Hepatocyte (in vitro differentiated cells): ENCODE results near the gene SMIM1. TPM values are rescaled to one million over a fixed set of nuclear protein-coding genes. Genes with fewer than 3 reads are reported as not detected.

Experiments
- DNase-seq: peaks from one replicate; pipeline ENCODE4 v3.0.0-alpha.2; 2016; ENCODE audit warnings: low spot score
- H2AFZ ChIP-seq: fragments of 200-600 bp; sonication (generic); 2 replicates; pipeline ENCODE4 v1.6.0; 2016; ENCODE audit warnings: antibody characterized with exemption, mild to moderate bottlenecking
- H3K27ac ChIP-seq: fragments of 200-600 bp; sonication (generic); 2 replicates; pipeline ENCODE4 v1.5.1; 2016; ENCODE audit warnings: mild to moderate bottlenecking
- H3K27me3 ChIP-seq: fragments of 200-600 bp; sonication (generic); 2 replicates; pipeline ENCODE4 v1.6.1; 2016
- H3K36me3 ChIP-seq: fragments of 200-600 bp; sonication (generic); replicated peaks from 2 replicates; pipeline ENCODE4 v1.5.1; 2016; ENCODE audit warnings: low read depth; ENCODE audit not compliant: insufficient read depth
- H3K4me1 ChIP-seq: fragments of 200-600 bp; sonication (generic); 2 replicates; pipeline ENCODE4 v1.5.1; 2016; ENCODE audit warnings: mild to moderate bottlenecking, moderate library complexity; ENCODE audit not compliant: insufficient read depth
- H3K4me2 ChIP-seq: fragments of 200-600 bp; sonication (generic); 2 replicates; pipeline ENCODE4 v1.6.0; 2016
- H3K4me3 ChIP-seq: fragments of 200-600 bp; sonication (generic); 2 replicates; pipeline ENCODE4 v1.5.1; 2016; ENCODE audit warnings: mild to moderate bottlenecking
- H3K79me2 ChIP-seq: fragments of 200-600 bp; sonication (generic); 2 replicates; pipeline ENCODE4 v1.6.0; 2017; ENCODE audit warnings: mild to moderate bottlenecking
- H3K9me2 ChIP-seq: fragments of 200-600 bp; sonication (generic); replicated peaks from 2 replicates; pipeline ENCODE4 v1.6.0; 2017; ENCODE audit warnings: mild to moderate bottlenecking; ENCODE audit not compliant: insufficient read depth
- H3K9me3 ChIP-seq: fragments of 200-600 bp; sonication (generic); 2 replicates; pipeline ENCODE4 v1.5.1; 2016; ENCODE audit warnings: low read depth, mild to moderate bottlenecking
- H4K20me1 ChIP-seq: fragments of 200-600 bp; sonication (generic); 2 replicates; pipeline ENCODE4 v1.6.0; 2016; ENCODE audit warnings: mild to moderate bottlenecking; ENCODE audit not compliant: insufficient read depth, poor library complexity, severe bottlenecking
- EZH2 ChIP-seq: fragments of 200-600 bp; sonication (generic); IDR thresholded peaks from 2 replicates; pipeline ENCODE4 v1.6.1; 2016; ENCODE audit warnings: antibody characterized with exemption, mild to moderate bottlenecking, borderline replicate concordance
- EZH2phosphoT487 ChIP-seq: fragments of 200-600 bp; sonication (generic); IDR thresholded peaks from one replicate; pipeline ENCODE4 v1.6.1; 2018; ENCODE audit warnings: antibody characterized with exemption, mild to moderate bottlenecking, low read depth, moderate library complexity; ENCODE audit not compliant: unreplicated experiment, severe bottlenecking
- WGBS: methylation state at CpG from one replicate; pipeline ENCODE4 v1.1.6; 2016; ENCODE audit warnings: low lambda C conversion rate; ENCODE audit errors: missing lambda C conversion rate; 5-methylcytosine and 5-hydroxymethylcytosine counted together
- polyA plus RNA-seq: library from polyadenylated mRNA; unstranded; fragments of >200 nt; fragmentation: Nextera tagmentation; extraction: Ambion mirVana; gene quantifications from 2 replicates; pipeline ENCODE4 v1.2.1, GENCODE V29; 2016
- total RNA-seq: library from RNA; depleted of rRNA; stranded (reverse); fragments of >200 nt; gene quantifications from 2 replicates; pipeline ENCODE4 v1.2.3, GENCODE V29; 2014
- TF ChIP-seq, protein P1 (sequence below): fragments of 200-600 bp; sonication (generic); IDR thresholded peaks from 2 replicates; pipeline ENCODE4 v1.5.1; 2016; ENCODE audit warnings: antibody characterized with exemption, mild to moderate bottlenecking; ENCODE audit not compliant: poor library complexity

Gene SMIM1
- total and polyA plus RNA-seq, 2 experiments from 2014 or later, result 21.0 to 118 TPM

DNA sequence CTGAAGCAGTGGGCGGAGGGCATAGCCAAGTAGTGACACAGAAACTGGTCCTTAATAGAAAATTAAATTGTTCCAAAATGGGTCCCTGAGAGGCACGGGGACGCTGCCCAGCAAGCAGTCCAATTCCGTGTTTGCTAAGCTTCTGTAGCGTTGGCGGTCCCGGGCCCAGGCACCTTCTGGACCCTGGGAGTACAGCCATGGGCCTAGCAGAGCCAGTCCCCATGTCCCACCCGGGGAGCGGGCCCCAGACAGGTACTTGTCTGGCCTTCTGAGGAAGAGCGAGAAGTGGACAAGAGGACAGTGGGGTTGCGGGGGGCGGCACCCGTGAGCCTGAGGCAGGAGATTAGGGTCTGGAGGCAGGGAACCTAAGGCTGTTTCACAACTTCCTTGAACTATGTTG is 31.8 kb upstream of the SMIM1 start:
- H3K36me3 ChIP-seq, result no peaks in the 10 kb centered on the region
- H3K4me1 ChIP-seq, result no peaks in the 10 kb centered on the region
- H2AFZ ChIP-seq, result no peak overlapping the region
- no peak overlapping the region for H3K4me2 ChIP-seq
- no peak overlapping the region for H3K27ac ChIP-seq
- H3K9me3 ChIP-seq, result no peaks in the 10 kb centered on the region
- H3K27me3 ChIP-seq, result no peaks in the 10 kb centered on the region
- no peaks in the 10 kb centered on the region for H4K20me1 ChIP-seq
- no peaks in the 10 kb centered on the region for H3K9me2 ChIP-seq
- H3K4me3 ChIP-seq, result no peak overlapping the region
- DNase-seq, result no peak
- WGBS, result 97% methylated on average over 13 of the region's 13 CpGs
- H3K79me2 ChIP-seq, result peaks cover 10% of the 10 kb centered on the region
- TF ChIP-seq EZH2phosphoT487 (no peak), EZH2 (no peak)
- TF ChIP-seq, protein P1, sequence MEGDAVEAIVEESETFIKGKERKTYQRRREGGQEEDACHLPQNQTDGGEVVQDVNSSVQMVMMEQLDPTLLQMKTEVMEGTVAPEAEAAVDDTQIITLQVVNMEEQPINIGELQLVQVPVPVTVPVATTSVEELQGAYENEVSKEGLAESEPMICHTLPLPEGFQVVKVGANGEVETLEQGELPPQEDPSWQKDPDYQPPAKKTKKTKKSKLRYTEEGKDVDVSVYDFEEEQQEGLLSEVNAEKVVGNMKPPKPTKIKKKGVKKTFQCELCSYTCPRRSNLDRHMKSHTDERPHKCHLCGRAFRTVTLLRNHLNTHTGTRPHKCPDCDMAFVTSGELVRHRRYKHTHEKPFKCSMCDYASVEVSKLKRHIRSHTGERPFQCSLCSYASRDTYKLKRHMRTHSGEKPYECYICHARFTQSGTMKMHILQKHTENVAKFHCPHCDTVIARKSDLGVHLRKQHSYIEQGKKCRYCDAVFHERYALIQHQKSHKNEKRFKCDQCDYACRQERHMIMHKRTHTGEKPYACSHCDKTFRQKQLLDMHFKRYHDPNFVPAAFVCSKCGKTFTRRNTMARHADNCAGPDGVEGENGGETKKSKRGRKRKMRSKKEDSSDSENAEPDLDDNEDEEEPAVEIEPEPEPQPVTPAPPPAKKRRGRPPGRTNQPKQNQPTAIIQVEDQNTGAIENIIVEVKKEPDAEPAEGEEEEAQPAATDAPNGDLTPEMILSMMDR, result no peak

DNA sequence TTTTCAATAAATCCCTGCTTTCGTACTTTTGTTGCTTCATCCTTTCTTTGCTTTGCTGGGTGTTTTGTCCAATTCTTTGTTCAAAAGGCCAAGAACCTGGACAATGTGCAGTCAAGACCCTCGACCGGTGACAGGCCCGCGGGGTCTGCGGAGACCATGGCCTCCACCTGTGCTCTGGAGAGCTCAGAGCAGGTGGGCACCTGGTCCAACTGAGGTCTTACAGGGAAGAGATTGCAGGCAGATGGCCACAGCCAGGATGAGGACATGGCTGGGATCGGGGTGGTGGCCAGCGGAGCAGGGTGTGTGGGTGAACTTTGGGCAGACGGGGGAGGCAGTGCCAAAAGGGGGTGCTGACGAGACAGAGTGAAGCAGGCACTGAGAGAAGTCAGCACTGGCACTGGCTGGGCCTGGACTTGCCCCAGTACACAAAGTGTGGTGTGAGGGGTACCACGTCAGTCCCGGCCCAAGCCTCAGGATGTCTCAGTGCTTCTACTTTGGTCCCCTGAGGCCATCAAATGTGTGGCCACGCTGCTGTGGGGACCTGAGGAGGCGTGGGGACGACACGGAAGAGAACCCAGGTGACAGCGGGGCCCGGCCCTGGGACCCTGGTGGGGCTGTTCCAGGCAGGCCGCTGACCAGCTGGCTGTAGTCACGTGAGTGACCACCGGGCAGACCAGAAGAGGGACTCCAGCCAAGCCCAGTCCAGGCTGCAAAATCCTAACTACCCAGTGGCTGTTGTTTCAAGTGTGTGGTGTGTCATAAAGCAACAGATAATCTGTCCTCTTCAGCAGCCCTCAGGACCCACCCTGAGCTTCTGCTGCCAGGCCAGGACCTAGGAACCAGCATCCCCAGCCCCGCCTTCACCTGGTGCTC is 30.7 kb upstream of the SMIM1 start:
- Histone ChIP-seq H3K27me3 (no peaks in the 10 kb centered on the region), H3K4me1 (no peaks in the 10 kb centered on the region), H3K27ac (no peak overlapping the region), H4K20me1 (no peaks in the 10 kb centered on the region), H2AFZ (no peak overlapping the region), H3K9me2 (no peaks in the 10 kb centered on the region), H3K4me3 (no peak overlapping the region), H3K79me2 (peaks cover 19% of the 10 kb centered on the region), H3K9me3 (no peaks in the 10 kb centered on the region), H3K36me3 (no peaks in the 10 kb centered on the region), H3K4me2 (no peak overlapping the region)
- WGBS, result 98% methylated on average over 22 of the region's 22 CpGs
- TF ChIP-seq EZH2phosphoT487, result no peak
- no peak for TF ChIP-seq EZH2
- TF ChIP-seq, protein P1, result no peak
- DNase-seq, result no peak

DNA sequence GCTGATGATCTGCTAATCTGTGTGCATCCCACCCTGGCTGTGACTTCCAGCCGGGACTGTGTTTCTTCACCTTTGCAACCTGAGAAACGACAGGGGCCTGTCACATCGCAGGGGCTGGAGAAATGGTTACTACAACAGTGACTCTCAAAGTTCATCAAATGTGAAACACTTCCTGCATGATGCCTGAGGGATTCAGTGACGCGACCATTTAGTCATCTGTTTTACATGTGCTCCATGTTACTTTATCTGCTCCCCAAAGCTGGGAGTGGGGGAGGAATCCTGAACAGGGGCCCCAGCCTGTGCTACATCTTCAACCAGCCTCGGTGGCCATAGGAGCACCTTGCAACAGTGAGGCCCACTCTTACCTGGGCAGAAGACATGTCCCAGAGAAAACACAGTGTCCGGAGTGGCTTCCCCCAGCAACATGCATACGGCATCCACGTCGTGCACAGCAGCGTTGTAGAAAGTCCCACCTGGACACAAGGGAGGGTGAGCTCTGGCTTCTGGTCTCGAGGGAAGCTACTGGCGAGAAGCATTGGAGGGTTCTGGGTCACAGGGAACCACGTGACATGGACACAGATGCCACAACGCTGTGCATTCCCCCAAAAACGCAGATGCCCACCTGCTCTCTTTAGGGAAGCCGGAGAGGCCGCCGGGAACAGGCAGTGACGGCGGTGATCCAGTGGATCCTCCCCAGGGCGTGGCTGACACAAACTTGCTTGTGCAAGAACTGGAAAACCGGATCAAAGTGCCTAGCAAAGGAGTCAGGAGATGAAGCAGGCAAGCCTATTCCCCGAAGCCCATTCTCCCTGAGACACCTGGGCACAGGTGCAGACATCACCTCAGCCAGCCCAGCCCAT is 29.9 kb upstream of the SMIM1 start:
- Histone ChIP-seq H3K79me2 (peaks cover 19% of the 10 kb centered on the region), H3K27me3 (no peaks in the 10 kb centered on the region), H2AFZ (no peak overlapping the region), H3K27ac (no peak overlapping the region), H4K20me1 (no peaks in the 10 kb centered on the region), H3K9me3 (no peaks in the 10 kb centered on the region), H3K9me2 (no peaks in the 10 kb centered on the region), H3K36me3 (no peaks in the 10 kb centered on the region), H3K4me1 (no peaks in the 10 kb centered on the region), H3K4me3 (no peak overlapping the region), H3K4me2 (no peak overlapping the region)
- TF ChIP-seq, protein P1, result no peak
- TF ChIP-seq EZH2 (no peak), EZH2phosphoT487 (no peak)
- DNase-seq, result no peak
- WGBS, result 90% methylated on average over 23 of the region's 24 CpGs
